ENCODE results near the gene NXF2.
"Not testable (repeated sequence)": the region's sequence is repeated elsewhere in the genome, so short reads cannot be mapped to it uniquely, and the experiment has no call there.

The NXF2 gene

DNA sequence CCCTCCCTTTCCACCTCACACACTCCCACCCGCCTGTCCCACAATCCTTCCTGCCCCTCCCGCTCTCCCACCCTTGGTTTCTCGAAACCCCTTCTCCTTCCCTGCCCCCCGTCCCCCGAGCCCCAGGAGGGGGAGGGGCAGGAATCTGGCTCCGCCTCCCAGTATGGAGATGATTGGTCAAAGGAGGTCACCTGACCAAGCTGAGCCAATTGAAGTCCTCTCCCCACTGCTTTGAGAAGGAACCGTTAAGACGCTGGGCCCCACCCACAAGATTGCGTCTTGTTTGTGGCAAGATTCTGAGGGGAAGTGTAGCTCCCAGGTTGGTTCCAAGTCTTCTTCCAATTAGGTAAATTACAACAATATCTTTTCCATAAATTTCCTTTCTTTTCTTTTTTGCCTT lies at the start of gene NXF2:
TSS of gene NXF2 (plus strand) at position 275 of the 400 bp plus-strand sequence. CDS start 59,912 bp downstream, outside the sequence.
- in situ Hi-C loops (cut with HindIII; ENCODE audit: low sequenced_read_pairs), result not testable (repeated sequence)

- in situ Hi-C loops (cut with HindIII; ENCODE audit: low sequenced_read_pairs), result not testable (repeated sequence)
These were observed 39.0 kb upstream of the NXF2 start for GRCh38 chrX:102207940-102208339.

DNA sequence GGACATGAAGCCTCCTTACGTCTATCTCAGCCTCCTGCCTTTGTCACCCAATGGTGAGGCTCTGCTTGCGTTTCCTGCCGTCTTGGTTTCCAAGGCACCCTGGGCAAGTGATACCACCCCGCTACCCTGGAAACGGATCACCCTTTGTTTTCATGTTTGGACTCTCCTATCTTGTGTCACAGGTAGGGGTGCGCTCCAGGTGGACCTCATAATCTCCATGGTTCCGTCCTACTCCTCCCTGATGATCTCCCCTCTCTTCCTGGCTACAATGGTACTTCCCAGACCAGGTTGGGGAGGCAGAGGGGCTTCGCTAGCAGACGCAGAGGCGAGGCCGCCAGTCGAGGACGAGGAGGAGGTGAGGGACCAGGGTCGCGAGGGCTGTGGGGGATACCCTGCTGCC lies 32.0 kb upstream of the NXF2 start, which contains the start of gene TCP11X1:
TSS of gene TCP11X1 (plus strand) at position 316 of the 400 bp plus-strand sequence.
- in situ Hi-C loops (cut with HindIII; ENCODE audit: low sequenced_read_pairs), result not testable (repeated sequence)

DNA sequence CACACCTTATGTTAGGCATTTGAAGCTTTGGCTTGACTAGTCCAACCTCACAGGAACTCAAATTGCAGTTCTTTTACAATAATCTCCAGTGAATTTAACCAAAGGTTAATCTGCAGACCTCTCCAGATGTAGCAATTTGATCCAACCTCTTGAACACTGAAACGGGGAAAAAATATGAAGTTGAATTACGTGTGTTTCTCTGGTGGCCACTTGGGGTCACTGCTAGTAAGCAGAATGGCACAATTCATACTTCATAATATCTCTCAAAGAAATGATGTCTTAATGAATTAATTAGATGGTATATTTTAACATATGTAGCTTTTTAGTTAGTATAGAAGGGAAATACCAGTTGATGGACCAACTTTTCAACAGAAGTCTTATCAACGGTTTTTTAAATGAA lies 30.5 kb upstream of the NXF2 start:
- in situ Hi-C loops (cut with HindIII; ENCODE audit: low sequenced_read_pairs), result not testable (repeated sequence)

GRCh38 chrX:102235678-102236077 lies 11.3 kb upstream of the NXF2 start:
- in situ Hi-C loops (cut with HindIII; ENCODE audit: low sequenced_read_pairs), result not testable (repeated sequence)

GRCh38 chrX:102240265-102240664 lies 6.7 kb upstream of the NXF2 start:
- in situ Hi-C loops (cut with HindIII; ENCODE audit: low sequenced_read_pairs), result not testable (repeated sequence)

DNA sequence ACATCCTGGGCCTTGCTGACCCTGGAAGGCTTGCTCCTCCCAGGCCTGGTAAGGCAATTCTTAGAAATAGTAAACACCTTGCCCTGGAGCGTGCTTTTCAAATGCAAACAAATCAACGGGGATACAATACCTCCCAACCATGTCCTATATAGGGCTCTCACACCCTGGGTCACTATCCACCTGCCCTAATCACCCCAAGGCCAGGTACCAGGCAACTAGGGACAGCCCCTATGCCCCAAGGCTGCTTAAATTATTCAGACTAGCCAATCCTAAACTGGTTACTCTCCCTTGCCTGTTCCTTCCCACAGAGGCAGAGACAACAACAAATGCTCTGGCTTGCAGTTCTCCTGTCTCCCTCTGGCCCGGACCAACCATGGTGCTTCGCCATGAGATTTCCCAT lies 25.3 kb downstream of the NXF2 start:
- in situ Hi-C loops (cut with HindIII; ENCODE audit: low sequenced_read_pairs), result not testable (repeated sequence)

- in situ Hi-C loops (cut with HindIII; ENCODE audit: low sequenced_read_pairs), result no loop called here
These were observed 91.2 kb downstream of the NXF2 start for GRCh38 chrX:102338162-102338561.

GRCh38 chrX:102339312-102340298 lies 92.6 kb downstream of the NXF2 start:
- in situ Hi-C loops (cut with HindIII; ENCODE audit: low sequenced_read_pairs), result no loop called here

DNA sequence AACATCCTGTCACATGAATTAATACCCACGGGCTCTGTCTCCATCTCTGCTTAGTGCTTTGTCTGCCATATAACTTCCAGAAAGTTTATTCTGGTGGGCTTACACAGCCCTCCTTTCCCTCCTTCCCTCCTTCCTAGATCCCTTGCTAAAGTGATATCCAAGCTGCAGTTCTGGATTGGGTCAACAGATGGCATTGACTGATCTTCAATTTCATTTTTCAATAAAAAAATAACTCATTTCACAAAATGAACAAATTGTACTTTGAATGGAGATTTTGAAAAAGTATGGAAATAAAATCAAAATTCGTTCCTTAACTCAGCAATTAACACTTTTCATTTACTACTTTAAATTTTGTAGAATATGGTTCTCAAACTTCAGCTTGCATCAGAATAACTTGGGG lies 94.9 kb downstream of the NXF2 start:
- in situ Hi-C loops (cut with HindIII; ENCODE audit: low sequenced_read_pairs), result no loop called here

GRCh38 chrX:102345916-102346315 lies 98.9 kb downstream of the NXF2 start:
- in situ Hi-C loops (cut with HindIII; ENCODE audit: low sequenced_read_pairs), result no loop called here

All from DLD1 (cell line).